T-helper 22 cell (primary cell): ENCODE measurements around the gene KNDC1.

Experiments
- DNase-seq: peaks from one replicate; pipeline ENCODE4 v3.0.0-alpha.2; 2020; ENCODE audit warnings: low read depth

KNDC1 gene

GRCh38 chr10:133206356-133207040 lies 46.5 kb downstream of the KNDC1 start:
- DNase-seq = no peak

GRCh38 chr10:133207041-133207600 lies 47.1 kb downstream of the KNDC1 start:
- DNase-seq = no peak

- no peak for DNase-seq
These were observed 47.6 kb downstream of the KNDC1 start for GRCh38 chr10:133207627-133208026.

GRCh38 chr10:133208466-133208865 lies 48.4 kb downstream of the KNDC1 start:
- DNase-seq = no peak

GRCh38 chr10:133209117-133209516 lies 49.1 kb downstream of the KNDC1 start:
- DNase-seq = no peak

- DNase-seq = no peak
These were observed 49.6 kb downstream of the KNDC1 start for GRCh38 chr10:133209641-133210040.

GRCh38 chr10:133210398-133211140 lies 50.5 kb downstream of the KNDC1 start:
- no peak for DNase-seq

GRCh38 chr10:133211141-133211830 lies 51.3 kb downstream of the KNDC1 start:
- no peak for DNase-seq

- no peak for DNase-seq
These were observed 52.2 kb downstream of the KNDC1 start for GRCh38 chr10:133211959-133212852.

- no peak for DNase-seq
These were observed 53.0 kb downstream of the KNDC1 start for GRCh38 chr10:133212853-133213494.

GRCh38 chr10:133213641-133214467 lies 53.8 kb downstream of the KNDC1 start:
- no peak for DNase-seq

- DNase-seq = no peak
These were observed 54.7 kb downstream of the KNDC1 start for GRCh38 chr10:133214468-133215410.

GRCh38 chr10:133215586-133215985 lies 55.6 kb downstream of the KNDC1 start:
- DNase-seq = no peak

- no peak for DNase-seq
These were observed 56.8 kb downstream of the KNDC1 start for GRCh38 chr10:133216776-133217175.

GRCh38 chr10:133217800-133218589 lies 58.0 kb downstream of the KNDC1 start:
- DNase-seq = no peak

GRCh38 chr10:133218891-133219290 lies 58.9 kb downstream of the KNDC1 start:
- DNase-seq = no peak

- no peak for DNase-seq
These were observed 59.8 kb downstream of the KNDC1 start for GRCh38 chr10:133219782-133220181.

- no peak for DNase-seq
These were observed 61.3 kb downstream of the KNDC1 start for GRCh38 chr10:133221331-133221730.
